DND-41 (cell line): ENCODE results near the gene TINCR.

ENCODE experiments used
- ATAC-seq: fragments of 200-7000 bp; cut with Tn5 transposase; 3 replicates; pipeline ENCODE4 v1.9.1; 2021; ENCODE audit warnings: low read depth; ENCODE audit not compliant: insufficient read depth
- DNase-seq: peaks from one replicate; pipeline ENCODE4 v3.0.0-alpha.2; 2020
- H2AFZ ChIP-seq: 2 replicates; pipeline ENCODE4 v1.6.0; 2012; ENCODE audit warnings: low read depth, low read length
- H3K27ac ChIP-seq: 2 replicates; pipeline ENCODE4 v1.5.1; 2012; ENCODE audit warnings: low read length, inconsistent platforms
- H3K27me3 ChIP-seq: fragments of 200-600 bp; sonication (generic); 2 replicates; pipeline ENCODE4 v1.6.0; 2012; ENCODE audit warnings: low read length, mild to moderate bottlenecking, inconsistent platforms; ENCODE audit not compliant: insufficient read depth, poor library complexity
- H3K36me3 ChIP-seq: 2 replicates; pipeline ENCODE4 v1.5.1; 2012; ENCODE audit warnings: low read length, inconsistent platforms; ENCODE audit not compliant: insufficient read depth
- H3K4me1 ChIP-seq: 2 replicates; pipeline ENCODE4 v1.5.1; 2012; ENCODE audit warnings: mild to moderate bottlenecking, low read length; ENCODE audit not compliant: insufficient read depth
- H3K4me2 ChIP-seq: 2 replicates; pipeline ENCODE4 v1.6.0; 2012; ENCODE audit warnings: mild to moderate bottlenecking, moderate library complexity, low read length, inconsistent platforms; ENCODE audit not compliant: insufficient read depth
- H3K4me3 ChIP-seq, 2 experiments: fragments of 200-600 bp in 1 of 2; shearing (Covaris generic) in 1 of 2; 2 replicates each; pipeline ENCODE4 v1.5.1; 2012 to 2016; ENCODE audit warnings: inconsistent platforms in 2 of 2, low read length in 2 of 2, mild to moderate bottlenecking in 2 of 2, low read depth in 1 of 2, moderate library complexity in 1 of 2
- H3K79me2 ChIP-seq: 2 replicates; pipeline ENCODE4 v1.6.0; 2012; ENCODE audit warnings: low read length, inconsistent platforms; ENCODE audit not compliant: insufficient read depth
- H3K9ac ChIP-seq: 2 replicates; pipeline ENCODE4 v1.6.0; 2012; ENCODE audit warnings: low read depth, mild to moderate bottlenecking, inconsistent platforms, low read length, moderate library complexity
- H3K9me3 ChIP-seq: 2 replicates; pipeline ENCODE4 v1.5.1; 2012; ENCODE audit warnings: low read length, moderate library complexity, mild to moderate bottlenecking, inconsistent platforms; ENCODE audit not compliant: insufficient read depth, severe bottlenecking
- H4K20me1 ChIP-seq: 2 replicates; pipeline ENCODE4 v1.6.0; 2012; ENCODE audit warnings: low read length; ENCODE audit not compliant: insufficient read depth
- CTCF ChIP-seq: IDR thresholded peaks from 2 replicates; pipeline ENCODE4 v1.5.1; 2012; ENCODE audit warnings: borderline replicate concordance, low read length, moderate library complexity, mild to moderate bottlenecking; ENCODE audit not compliant: poor library complexity, severe bottlenecking; ENCODE audit errors: extremely low read depth
- EZH2 ChIP-seq: IDR thresholded peaks from 3 replicates; pipeline ENCODE4 v1.6.1; 2012; ENCODE audit warnings: borderline replicate concordance, low read depth, mild to moderate bottlenecking, moderate library complexity, low read length, inconsistent platforms; ENCODE audit not compliant: severe bottlenecking

Gene TINCR

GRCh38 chr19:5600797-5601196 is 33.0 kb upstream of the TINCR start:
- TF ChIP-seq CTCF (no peak), EZH2 (no peak)
- Histone ChIP-seq H3K27me3 (no peaks in the 10 kb centered on the region), H3K4me2 (no peak overlapping the region), H3K79me2 (peaks cover 26% of the 10 kb centered on the region), H3K9me3 (no peaks in the 10 kb centered on the region), H4K20me1 (peaks cover 34% of the 10 kb centered on the region), H3K36me3 (peaks cover 94% of the 10 kb centered on the region), H3K9ac (no peak overlapping the region), H3K4me3 (no peak overlapping the region), H2AFZ (no peak overlapping the region), H3K27ac (no peak overlapping the region), H3K4me1 (no peaks in the 10 kb centered on the region)
- ATAC-seq (no peak), DNase-seq (no peak)

GRCh38 chr19:5595745-5596144 is 28.0 kb upstream of the TINCR start:
- Histone ChIP-seq H3K27ac (no peak overlapping the region), H3K9ac (no peak overlapping the region), H3K27me3 (no peaks in the 10 kb centered on the region), H3K4me3 (no peak overlapping the region), H3K79me2 (peaks cover 6% of the 10 kb centered on the region; the same call in 1 of the 2 replicates), H3K4me1 (no peaks in the 10 kb centered on the region), H3K9me3 (no peaks in the 10 kb centered on the region), H4K20me1 (peaks cover 34% of the 10 kb centered on the region), H3K36me3 (peaks cover 98% of the 10 kb centered on the region), H3K4me2 (no peak overlapping the region), H2AFZ (no peak overlapping the region)
- TF ChIP-seq EZH2, result no peak
- TF ChIP-seq CTCF, result no peak
- ATAC-seq, result no peak
- no peak for DNase-seq

- ATAC-seq (no peak), DNase-seq (no peak)
- H3K79me2 ChIP-seq, result peaks cover 6% of the 10 kb centered on the region; the same call in 1 of the 2 replicates
- H3K4me3 ChIP-seq, result no peak overlapping the region
- H3K36me3 ChIP-seq, result peaks cover 98% of the 10 kb centered on the region
- H3K9ac ChIP-seq, result no peak overlapping the region
- H3K27me3 ChIP-seq, result no peaks in the 10 kb centered on the region
- no peak overlapping the region for H2AFZ ChIP-seq
- TF ChIP-seq CTCF (no peak), EZH2 (no peak)
- peaks cover 39% of the 10 kb centered on the region for H4K20me1 ChIP-seq
- no peaks in the 10 kb centered on the region for H3K9me3 ChIP-seq
- no peaks in the 10 kb centered on the region for H3K4me1 ChIP-seq
- no peak overlapping the region for H3K27ac ChIP-seq
- H3K4me2 ChIP-seq, result no peak overlapping the region
These were observed 27.4 kb upstream of the TINCR start for GRCh38 chr19:5595129-5595528.

GRCh38 chr19:5594521-5594950 is 26.8 kb upstream of the TINCR start:
- Histone ChIP-seq H3K36me3 (peaks cover 98% of the 10 kb centered on the region), H2AFZ (no peak overlapping the region), H3K79me2 (peaks cover 6% of the 10 kb centered on the region; the same call in 1 of the 2 replicates), H3K4me3 (no peak overlapping the region), H3K4me2 (no peak overlapping the region), H3K27me3 (no peaks in the 10 kb centered on the region), H4K20me1 (peaks cover 45% of the 10 kb centered on the region), H3K4me1 (no peaks in the 10 kb centered on the region), H3K9me3 (no peaks in the 10 kb centered on the region), H3K27ac (no peak overlapping the region), H3K9ac (no peak overlapping the region)
- TF ChIP-seq CTCF (no peak), EZH2 (no peak)
- DNase-seq, result no peak
- ATAC-seq, result no peak
